Omental fat pad (tissue), 4 donors: ENCODE data around the gene GUCA1A. TPM values are rescaled to one million over a fixed set of nuclear protein-coding genes. Genes with fewer than 3 reads are reported as not detected.
A peak's percentile ranks its signal among the peaks of the same experiment; 100 is the strongest.

Experiments used
- ATAC-seq: fragments of 150-250 bp; one replicate; pipeline ENCODE4 v1.9.1; 2016; ENCODE audit warnings: mild to moderate bottlenecking, moderate library complexity; ENCODE audit not compliant: low FRiP score
- DNase-seq: peaks from one replicate; pipeline ENCODE4 v3.0.0-alpha.2; 2019; ENCODE audit warnings: low spot score
- total RNA-seq, 4 donors: library from RNA; depleted of rRNA; stranded (reverse); fragments of >200 nt; gene quantifications; one replicate each; pipeline ENCODE4 v1.1.0, GENCODE V29; 2016
- TF ChIP-seq, protein P1 (sequence below), 3 donors: fragments of 450-650 bp; IDR thresholded peaks; one replicate each; pipeline ENCODE4 v1.5.1; 2016 to 2017; ENCODE audit warnings: antibody characterized with exemption in 3 of 3, mild to moderate bottlenecking in 3 of 3, moderate library complexity in 2 of 3

The GUCA1A gene
- total RNA-seq, 4 donors from 2014 or later, result not detected

DNA sequence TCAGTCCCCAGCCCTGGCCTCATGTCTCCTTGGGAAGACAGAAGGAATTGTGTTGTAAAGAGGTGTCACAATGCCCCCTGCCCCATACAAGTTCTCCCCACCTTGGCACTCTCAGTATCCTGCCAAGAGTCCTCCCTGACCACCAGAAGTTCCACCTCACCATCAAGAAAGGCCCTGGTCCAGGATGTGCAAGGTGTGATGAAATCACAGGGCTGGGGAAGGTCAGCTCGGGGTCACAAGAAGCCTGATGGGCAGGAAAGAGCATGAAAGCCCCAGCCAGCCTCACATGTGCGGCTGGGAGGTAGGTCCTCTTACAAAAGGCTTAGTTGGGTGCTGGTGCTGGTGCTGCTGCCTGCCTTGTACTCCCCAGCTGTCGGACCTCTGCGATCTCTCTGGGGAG lies 17.9 kb upstream of the GUCA1A start:
- DNase-seq (no peak), ATAC-seq (no peak)
- TF ChIP-seq, protein P1, sequence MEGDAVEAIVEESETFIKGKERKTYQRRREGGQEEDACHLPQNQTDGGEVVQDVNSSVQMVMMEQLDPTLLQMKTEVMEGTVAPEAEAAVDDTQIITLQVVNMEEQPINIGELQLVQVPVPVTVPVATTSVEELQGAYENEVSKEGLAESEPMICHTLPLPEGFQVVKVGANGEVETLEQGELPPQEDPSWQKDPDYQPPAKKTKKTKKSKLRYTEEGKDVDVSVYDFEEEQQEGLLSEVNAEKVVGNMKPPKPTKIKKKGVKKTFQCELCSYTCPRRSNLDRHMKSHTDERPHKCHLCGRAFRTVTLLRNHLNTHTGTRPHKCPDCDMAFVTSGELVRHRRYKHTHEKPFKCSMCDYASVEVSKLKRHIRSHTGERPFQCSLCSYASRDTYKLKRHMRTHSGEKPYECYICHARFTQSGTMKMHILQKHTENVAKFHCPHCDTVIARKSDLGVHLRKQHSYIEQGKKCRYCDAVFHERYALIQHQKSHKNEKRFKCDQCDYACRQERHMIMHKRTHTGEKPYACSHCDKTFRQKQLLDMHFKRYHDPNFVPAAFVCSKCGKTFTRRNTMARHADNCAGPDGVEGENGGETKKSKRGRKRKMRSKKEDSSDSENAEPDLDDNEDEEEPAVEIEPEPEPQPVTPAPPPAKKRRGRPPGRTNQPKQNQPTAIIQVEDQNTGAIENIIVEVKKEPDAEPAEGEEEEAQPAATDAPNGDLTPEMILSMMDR (IDR thresholded peaks at IDR 0.05), result no peak

DNA sequence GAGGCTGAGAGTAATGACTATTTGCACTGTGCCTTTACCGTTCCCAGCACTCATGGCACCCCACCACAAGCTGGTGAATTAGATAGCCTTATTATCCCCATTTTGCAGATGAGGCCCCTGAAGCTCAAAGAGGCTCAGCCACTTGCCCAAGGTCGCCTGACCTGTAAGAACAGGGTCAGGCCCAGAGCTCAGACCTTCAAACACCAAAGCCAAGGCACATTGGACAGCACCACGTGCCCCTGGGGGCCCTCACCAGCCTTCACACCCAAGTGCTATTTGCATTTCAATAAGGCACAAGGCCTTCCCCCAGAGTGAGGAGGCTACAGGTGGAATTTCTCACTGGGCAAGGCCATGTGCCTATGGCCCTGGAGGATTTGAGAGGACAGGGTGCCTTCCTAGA lies 16.5 kb upstream of the GUCA1A start:
- no peak for DNase-seq
- TF ChIP-seq, protein P1 (IDR thresholded peaks at IDR 0.05), result no peak
- ATAC-seq, result no peak

DNA sequence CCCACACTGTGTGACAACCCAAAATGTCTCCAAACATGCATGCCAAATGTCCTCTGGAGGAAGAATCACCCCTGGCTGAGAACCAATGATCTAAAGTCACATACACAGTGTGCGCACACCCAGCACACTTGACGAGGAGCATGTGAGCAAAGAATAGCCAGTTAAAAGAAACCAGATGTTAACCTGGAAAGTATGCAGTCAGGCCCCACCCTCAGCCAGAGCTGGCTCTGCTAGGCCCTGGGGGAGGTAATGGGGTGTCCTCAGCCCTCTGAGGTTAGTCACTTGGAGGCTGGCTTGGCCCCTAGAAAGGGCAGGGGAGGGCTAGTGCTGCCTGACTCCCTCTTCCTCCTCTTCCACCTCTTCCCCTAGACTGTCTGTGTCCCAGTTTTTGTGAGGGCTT lies 15.2 kb upstream of the GUCA1A start:
- ATAC-seq (peak; percentile 79), DNase-seq (no peak)
- TF ChIP-seq, protein P1 (IDR thresholded peaks at IDR 0.05), result no peak

DNA sequence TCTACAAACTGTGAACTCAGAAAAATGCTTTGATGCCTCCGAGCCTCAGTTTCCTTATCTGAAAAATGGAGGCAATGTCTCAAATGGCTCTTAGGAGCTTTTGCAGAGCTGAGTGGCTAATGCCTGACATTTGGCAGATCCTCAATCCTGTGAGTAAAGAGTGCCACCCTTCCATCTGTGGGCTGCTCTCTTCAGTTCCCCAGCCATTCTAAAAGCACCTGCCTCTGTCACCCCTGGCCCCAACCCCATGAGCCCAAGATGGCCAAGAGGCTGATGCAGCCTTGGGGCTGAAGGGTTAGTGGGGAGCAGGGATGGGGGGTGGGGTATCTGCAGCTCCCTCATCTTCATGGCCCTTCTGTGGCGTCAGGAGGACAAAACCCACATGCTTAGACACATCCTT lies 14.5 kb upstream of the GUCA1A start:
- TF ChIP-seq, protein P1 (IDR thresholded peaks at IDR 0.05), result no peak
- DNase-seq (no peak), ATAC-seq (no peak)

DNA sequence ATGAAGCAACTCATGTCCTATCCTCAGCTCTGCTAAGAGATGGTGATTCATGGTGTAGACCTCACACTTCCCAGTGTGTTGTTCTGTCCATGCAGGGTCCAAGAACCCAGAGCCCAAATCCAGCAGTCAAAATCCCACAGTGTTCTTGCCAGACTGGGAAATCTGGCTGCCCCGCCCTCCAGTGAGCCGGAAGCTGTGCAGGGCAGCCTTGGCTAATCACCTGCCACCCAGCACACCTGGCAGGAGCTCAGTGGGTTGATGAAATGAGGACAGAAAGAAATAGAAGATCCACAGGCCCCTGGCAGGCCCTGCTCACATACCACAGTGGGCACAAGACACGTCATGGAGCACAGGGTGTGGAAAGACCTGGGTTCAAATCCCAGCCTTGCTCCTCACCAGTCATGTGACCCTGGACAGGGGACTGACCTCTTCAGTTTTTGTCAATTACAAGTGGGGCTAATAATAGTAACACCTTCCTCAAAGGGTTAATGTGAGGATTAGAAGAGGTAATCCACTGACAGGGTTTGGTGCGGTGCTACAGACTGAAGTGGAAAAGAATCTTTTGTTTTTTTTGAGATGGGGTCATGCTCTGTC lies 13.6 kb upstream of the GUCA1A start:
- no peak for ATAC-seq
- no peak for DNase-seq
- TF ChIP-seq, protein P1 (IDR thresholded peaks at IDR 0.05), result no peak

DNA sequence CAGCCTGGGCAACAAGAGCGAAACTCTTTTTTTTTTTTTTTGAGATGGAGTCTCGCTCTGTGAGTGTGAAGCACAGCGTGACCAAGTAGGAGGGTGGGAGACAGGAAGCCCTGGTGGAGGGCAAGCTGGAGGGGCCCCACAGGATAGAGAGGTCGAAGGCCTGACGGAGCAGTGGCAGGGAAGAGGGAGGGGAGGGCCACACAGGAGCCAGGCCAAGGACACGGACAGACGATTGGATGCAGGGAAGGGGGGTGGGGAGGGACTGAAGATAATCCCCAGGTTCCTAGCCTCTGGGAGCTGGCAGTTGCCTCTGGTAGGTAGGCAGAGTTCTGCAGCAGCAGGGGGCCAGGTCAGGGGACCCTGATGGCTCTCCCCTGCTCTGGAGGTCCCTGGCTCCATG lies 10.8 kb upstream of the GUCA1A start:
- ATAC-seq, result no peak
- no peak for DNase-seq
- TF ChIP-seq, protein P1 (IDR thresholded peaks at IDR 0.05), result no peak

DNA sequence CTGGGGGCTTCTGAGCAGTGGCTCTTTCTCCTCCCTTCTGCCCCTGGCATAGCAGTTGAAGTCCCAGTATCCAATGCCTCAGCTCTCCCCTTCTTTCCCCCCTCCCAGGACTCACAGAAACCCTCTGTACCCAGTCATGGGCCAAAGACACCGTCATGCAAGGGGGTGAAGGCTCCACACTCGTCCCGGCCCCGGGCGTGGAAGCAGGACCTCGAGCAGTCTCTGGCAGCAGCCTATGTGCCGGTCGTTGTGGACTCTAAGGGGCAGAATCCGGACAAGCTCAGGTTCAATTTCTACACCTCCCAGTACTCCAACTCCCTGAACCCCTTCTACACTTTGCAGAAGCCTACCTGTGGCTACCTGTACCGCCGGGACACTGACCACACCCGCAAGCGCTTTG lies 10.4 kb upstream of the GUCA1A start:
- TF ChIP-seq, protein P1 (IDR thresholded peaks at IDR 0.05), result no peak
- no peak for DNase-seq
- no peak for ATAC-seq
